WTC11 (cell line): ENCODE measurements around the gene CTPS2.

Source experiments
- ATF2 ChIP-seq: sonication (generic); formaldehyde crosslinking; IDR thresholded peaks from 2 replicates; pipeline ENCODE4 v1.8.1; 2022; ENCODE audit warnings: low read depth, missing genetic modification reagents, borderline replicate concordance
- CTCF ChIP-seq: fragments of 200-600 bp; IDR thresholded peaks from 2 replicates; pipeline ENCODE4 v1.8.0; 2022; ENCODE audit warnings: antibody characterized with exemption
- JUN ChIP-seq: sonication (generic); formaldehyde crosslinking; IDR thresholded peaks from 2 replicates; pipeline ENCODE4 v1.8.0; 2023; ENCODE audit warnings: mild to moderate bottlenecking, missing genetic modification reagents
- NFYB ChIP-seq: sonication (generic); formaldehyde crosslinking; conservative IDR thresholded peaks from 2 replicates; pipeline ENCODE4 v1.8.0; 2022; ENCODE audit warnings: low read depth, missing genetic modification reagents
- TCF7 ChIP-seq: sonication (generic); formaldehyde crosslinking; IDR thresholded peaks from 2 replicates; pipeline ENCODE4 v1.8.0; 2022; ENCODE audit warnings: mild to moderate bottlenecking, low read depth, missing genetic modification reagents, moderate library complexity
- TEAD1 ChIP-seq: sonication (generic); formaldehyde crosslinking; IDR thresholded peaks from 2 replicates; pipeline ENCODE4 v1.8.0; 2022; ENCODE audit warnings: mild to moderate bottlenecking, missing genetic modification reagents
- ZBTB21 ChIP-seq: sonication (generic); formaldehyde crosslinking; IDR thresholded peaks from 2 replicates; pipeline ENCODE4 v1.8.1; 2023; ENCODE audit warnings: mild to moderate bottlenecking, missing genetic modification reagents, borderline replicate concordance
- ZNF396 ChIP-seq: fragments of 250-450 bp; sonication (Bioruptor Pico); IDR thresholded peaks from 2 replicates; pipeline ENCODE4 v1.8.0; 2021; ENCODE audit warnings: mild to moderate bottlenecking, moderate library complexity, borderline replicate concordance
- TF ChIP-seq, protein P1 (sequence below): sonication (generic); formaldehyde crosslinking; IDR thresholded peaks from 2 replicates; pipeline ENCODE4 v1.8.0; 2022; ENCODE audit warnings: mild to moderate bottlenecking, missing genetic modification reagents
- TF ChIP-seq, protein P2 (sequence below): sonication (generic); formaldehyde crosslinking; conservative IDR thresholded peaks from 2 replicates; pipeline ENCODE4 v1.8.1; 2022; ENCODE audit warnings: mild to moderate bottlenecking, missing genetic modification reagents
- TF ChIP-seq, protein P3 (sequence below): sonication (generic); formaldehyde crosslinking; IDR thresholded peaks from 2 replicates; pipeline ENCODE4 v1.8.1; 2023; ENCODE audit warnings: mild to moderate bottlenecking, missing genetic modification reagents

GRCh38 chrX:16659321-16659720, 53.1 kb downstream of the CTPS2 start:
- TF ChIP-seq CTCF (no peak), ZNF396 (CRISPR knock-in tag) (no peak), ZBTB21 (no peak), TCF7 (CRISPR knock-in tag) (no peak), ATF2 (CRISPR knock-in tag) (no peak), NFYB (no peak), JUN (CRISPR knock-in tag) (no peak), TEAD1 (CRISPR knock-in tag) (no peak)
- TF ChIP-seq, protein P1, sequence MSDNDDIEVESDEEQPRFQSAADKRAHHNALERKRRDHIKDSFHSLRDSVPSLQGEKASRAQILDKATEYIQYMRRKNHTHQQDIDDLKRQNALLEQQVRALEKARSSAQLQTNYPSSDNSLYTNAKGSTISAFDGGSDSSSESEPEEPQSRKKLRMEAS (CRISPR knock-in tag) = no peak
- TF ChIP-seq, protein P2, sequence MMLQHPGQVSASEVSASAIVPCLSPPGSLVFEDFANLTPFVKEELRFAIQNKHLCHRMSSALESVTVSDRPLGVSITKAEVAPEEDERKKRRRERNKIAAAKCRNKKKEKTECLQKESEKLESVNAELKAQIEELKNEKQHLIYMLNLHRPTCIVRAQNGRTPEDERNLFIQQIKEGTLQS = no peak
- TF ChIP-seq, protein P3, sequence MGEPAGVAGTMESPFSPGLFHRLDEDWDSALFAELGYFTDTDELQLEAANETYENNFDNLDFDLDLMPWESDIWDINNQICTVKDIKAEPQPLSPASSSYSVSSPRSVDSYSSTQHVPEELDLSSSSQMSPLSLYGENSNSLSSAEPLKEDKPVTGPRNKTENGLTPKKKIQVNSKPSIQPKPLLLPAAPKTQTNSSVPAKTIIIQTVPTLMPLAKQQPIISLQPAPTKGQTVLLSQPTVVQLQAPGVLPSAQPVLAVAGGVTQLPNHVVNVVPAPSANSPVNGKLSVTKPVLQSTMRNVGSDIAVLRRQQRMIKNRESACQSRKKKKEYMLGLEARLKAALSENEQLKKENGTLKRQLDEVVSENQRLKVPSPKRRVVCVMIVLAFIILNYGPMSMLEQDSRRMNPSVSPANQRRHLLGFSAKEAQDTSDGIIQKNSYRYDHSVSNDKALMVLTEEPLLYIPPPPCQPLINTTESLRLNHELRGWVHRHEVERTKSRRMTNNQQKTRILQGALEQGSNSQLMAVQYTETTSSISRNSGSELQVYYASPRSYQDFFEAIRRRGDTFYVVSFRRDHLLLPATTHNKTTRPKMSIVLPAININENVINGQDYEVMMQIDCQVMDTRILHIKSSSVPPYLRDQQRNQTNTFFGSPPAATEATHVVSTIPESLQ = no peak
